Mucosa of stomach (tissue), 1 donor: ENCODE results near the gene SHANK3.

ENCODE experiments used
- H3K27me3 ChIP-seq: one replicate; pipeline ENCODE4 v1.7.0; 2013; ENCODE audit warnings: mild to moderate bottlenecking, low read length; ENCODE audit not compliant: control insufficient read depth, insufficient read depth
- H3K36me3 ChIP-seq: one replicate; pipeline ENCODE4 v1.7.0; 2013; ENCODE audit warnings: low read length; ENCODE audit not compliant: control insufficient read depth, insufficient read depth
- H3K4me1 ChIP-seq: one replicate; pipeline ENCODE4 v1.7.0; 2013; ENCODE audit warnings: mild to moderate bottlenecking, low read length; ENCODE audit not compliant: control insufficient read depth, insufficient read depth
- H3K4me3 ChIP-seq: one replicate; pipeline ENCODE4 v1.7.0; 2013; ENCODE audit warnings: low read length
- H3K9ac ChIP-seq: one replicate; pipeline ENCODE4 v1.7.0; 2013; ENCODE audit warnings: mild to moderate bottlenecking, low read length, moderate library complexity
- H3K9me3 ChIP-seq: one replicate; pipeline ENCODE4 v1.7.0; 2013; ENCODE audit warnings: mild to moderate bottlenecking, low read length, moderate library complexity; ENCODE audit not compliant: control insufficient read depth
- donor health status: Pancreatic carcinoma.

The SHANK3 gene

DNA sequence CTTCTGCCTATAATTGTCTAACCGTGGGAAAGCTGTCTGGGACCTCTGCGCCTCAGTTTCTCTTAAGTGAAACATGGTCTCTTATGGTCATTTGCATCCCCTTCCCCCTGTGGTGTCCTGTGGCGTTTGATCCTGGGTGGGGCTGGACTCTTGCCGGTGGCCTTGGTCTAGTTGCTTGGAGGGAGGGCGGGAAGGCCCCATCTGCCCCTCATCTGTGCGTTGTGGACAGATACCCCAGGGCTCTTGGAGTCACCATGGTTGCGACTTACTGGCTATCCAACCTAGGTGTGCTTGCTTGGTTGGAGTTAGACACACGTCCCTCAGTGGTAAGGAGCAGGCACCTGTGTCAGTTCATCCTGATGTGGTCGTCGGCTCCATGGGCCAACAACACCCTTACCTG, 15.2 kb downstream of the SHANK3 start:
- Histone ChIP-seq H3K9ac (no peak overlapping the region), H3K36me3 (no peaks in the 10 kb centered on the region), H3K9me3 (no peaks in the 10 kb centered on the region), H3K4me1 (no peaks in the 10 kb centered on the region), H3K4me3 (no peak overlapping the region), H3K27me3 (peaks cover 3% of the 10 kb centered on the region)

DNA sequence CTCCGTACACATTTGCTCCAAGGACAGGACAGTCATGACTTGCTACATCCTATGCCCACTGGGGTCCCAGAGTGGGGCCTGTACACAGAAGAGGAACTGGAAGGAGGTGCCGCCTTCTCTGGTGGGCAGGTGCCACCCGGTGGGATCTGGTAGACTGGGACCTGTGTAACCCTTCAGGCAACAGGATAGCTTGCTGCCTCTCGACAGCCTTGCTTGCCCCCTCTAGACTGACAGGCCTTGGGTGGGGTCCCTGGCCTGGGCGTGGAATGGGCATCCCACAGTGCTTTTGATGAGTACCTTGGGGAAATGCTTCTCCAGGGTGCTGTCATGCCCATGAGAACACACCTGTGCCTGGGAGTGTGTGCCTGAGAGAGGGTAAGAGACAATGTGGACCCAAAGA, 15.8 kb downstream of the SHANK3 start:
- no peaks in the 10 kb centered on the region for H3K4me1 ChIP-seq
- no peak overlapping the region for H3K9ac ChIP-seq
- H3K9me3 ChIP-seq = no peaks in the 10 kb centered on the region
- H3K27me3 ChIP-seq = peaks cover 3% of the 10 kb centered on the region
- no peaks in the 10 kb centered on the region for H3K36me3 ChIP-seq
- no peak overlapping the region for H3K4me3 ChIP-seq

GRCh38 chr22:50691521-50691920, 18.9 kb downstream of the SHANK3 start:
- no peaks in the 10 kb centered on the region for H3K4me1 ChIP-seq
- H3K27me3 ChIP-seq = peaks cover 3% of the 10 kb centered on the region
- no peak overlapping the region for H3K4me3 ChIP-seq
- H3K9me3 ChIP-seq = no peaks in the 10 kb centered on the region
- no peak overlapping the region for H3K9ac ChIP-seq
- no peaks in the 10 kb centered on the region for H3K36me3 ChIP-seq

- no peaks in the 10 kb centered on the region for H3K36me3 ChIP-seq
- H3K4me3 ChIP-seq = no peak overlapping the region
- H3K9me3 ChIP-seq = no peaks in the 10 kb centered on the region
- H3K9ac ChIP-seq = no peak overlapping the region
- peaks cover 8% of the 10 kb centered on the region for H3K27me3 ChIP-seq
- H3K4me1 ChIP-seq = peaks cover 4% of the 10 kb centered on the region
These were observed 20.8 kb downstream of the SHANK3 start for GRCh38 chr22:50693462-50693861.

GRCh38 chr22:50694099-50694605, 21.5 kb downstream of the SHANK3 start:
- no peaks in the 10 kb centered on the region for H3K36me3 ChIP-seq
- H3K4me3 ChIP-seq = no peak overlapping the region
- H3K4me1 ChIP-seq = peaks cover 7% of the 10 kb centered on the region
- H3K27me3 ChIP-seq = peaks cover 8% of the 10 kb centered on the region
- H3K9me3 ChIP-seq = no peaks in the 10 kb centered on the region
- no peak overlapping the region for H3K9ac ChIP-seq

DNA sequence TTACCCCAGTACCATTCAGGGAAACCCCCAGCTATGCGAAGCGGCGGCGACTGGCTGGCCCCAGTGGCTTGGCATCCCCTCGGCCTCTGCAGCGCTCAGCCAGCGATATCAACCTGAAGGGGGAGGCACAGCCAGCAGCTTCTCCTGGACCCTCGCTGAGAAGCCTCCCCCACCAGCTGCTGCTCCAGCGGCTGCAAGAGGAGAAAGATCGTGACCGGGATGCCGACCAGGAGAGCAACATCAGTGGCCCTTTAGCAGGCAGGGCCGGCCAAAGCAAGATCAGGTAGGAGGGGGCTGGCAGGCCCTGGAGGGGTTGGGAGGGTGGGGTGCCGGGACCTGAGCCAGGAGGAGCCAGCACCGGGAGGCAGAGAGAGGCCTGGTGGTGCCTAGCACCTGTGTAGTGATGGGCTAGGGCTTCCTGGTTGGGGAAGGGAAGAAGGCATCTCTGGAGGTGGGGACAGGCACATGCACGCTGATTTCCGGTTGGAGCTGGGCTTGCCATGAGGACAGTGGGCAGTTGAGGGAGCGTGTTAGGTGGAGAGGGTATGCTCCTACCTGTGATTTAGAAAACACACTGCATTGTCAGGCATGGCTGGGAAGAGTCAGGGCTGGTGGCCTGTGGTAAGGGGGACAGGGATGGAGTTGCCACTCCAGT, 22.3 kb downstream of the SHANK3 start:
- peaks cover 7% of the 10 kb centered on the region for H3K4me1 ChIP-seq
- peaks cover 8% of the 10 kb centered on the region for H3K27me3 ChIP-seq
- H3K36me3 ChIP-seq = no peaks in the 10 kb centered on the region
- no peak overlapping the region for H3K9ac ChIP-seq
- no peak overlapping the region for H3K4me3 ChIP-seq
- H3K9me3 ChIP-seq = no peaks in the 10 kb centered on the region

DNA sequence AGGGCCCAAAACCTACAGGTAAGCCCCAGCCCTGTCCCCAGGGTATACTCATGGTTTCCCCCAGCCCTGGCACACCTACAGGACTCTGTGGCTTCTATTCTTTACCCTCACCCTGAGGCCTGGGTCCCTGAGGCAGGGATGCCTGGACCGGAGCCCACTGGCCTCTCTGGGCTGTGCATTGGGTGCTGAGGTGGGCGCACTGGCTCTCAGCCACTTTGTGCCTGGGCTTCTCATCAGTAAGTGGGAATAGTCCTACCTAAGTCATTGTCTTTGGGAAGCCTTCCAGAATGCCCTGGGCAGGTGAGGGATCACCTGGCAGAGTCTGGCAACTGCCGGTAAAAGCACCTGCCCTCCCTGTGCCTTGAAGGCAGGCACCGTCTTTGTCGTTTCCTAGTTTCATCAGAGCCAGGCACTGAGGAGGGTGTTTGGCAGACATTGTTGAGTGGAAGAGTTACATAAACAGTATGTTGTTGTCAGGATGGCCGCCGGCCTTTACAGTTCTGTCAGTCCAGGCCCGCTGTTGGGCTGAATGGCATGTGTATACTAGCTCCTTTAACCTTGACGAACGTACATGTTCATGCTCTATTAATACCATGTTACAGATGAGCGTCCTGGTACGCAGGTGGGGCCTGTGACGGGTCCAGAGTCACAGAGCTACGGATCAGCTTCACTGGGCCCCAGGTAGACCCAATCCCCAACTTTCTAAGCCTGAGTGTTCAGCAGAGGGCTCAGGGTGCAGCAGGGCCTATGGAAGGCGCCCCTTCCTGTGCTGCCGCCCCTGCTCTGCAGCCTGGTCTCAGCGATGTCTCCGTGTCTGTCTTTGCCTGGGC, 23.0 kb downstream of the SHANK3 start:
- H3K36me3 ChIP-seq = no peaks in the 10 kb centered on the region
- H3K4me1 ChIP-seq = peaks cover 7% of the 10 kb centered on the region
- H3K9ac ChIP-seq = no peak overlapping the region
- peaks cover 8% of the 10 kb centered on the region for H3K27me3 ChIP-seq
- no peak overlapping the region for H3K4me3 ChIP-seq
- no peaks in the 10 kb centered on the region for H3K9me3 ChIP-seq

DNA sequence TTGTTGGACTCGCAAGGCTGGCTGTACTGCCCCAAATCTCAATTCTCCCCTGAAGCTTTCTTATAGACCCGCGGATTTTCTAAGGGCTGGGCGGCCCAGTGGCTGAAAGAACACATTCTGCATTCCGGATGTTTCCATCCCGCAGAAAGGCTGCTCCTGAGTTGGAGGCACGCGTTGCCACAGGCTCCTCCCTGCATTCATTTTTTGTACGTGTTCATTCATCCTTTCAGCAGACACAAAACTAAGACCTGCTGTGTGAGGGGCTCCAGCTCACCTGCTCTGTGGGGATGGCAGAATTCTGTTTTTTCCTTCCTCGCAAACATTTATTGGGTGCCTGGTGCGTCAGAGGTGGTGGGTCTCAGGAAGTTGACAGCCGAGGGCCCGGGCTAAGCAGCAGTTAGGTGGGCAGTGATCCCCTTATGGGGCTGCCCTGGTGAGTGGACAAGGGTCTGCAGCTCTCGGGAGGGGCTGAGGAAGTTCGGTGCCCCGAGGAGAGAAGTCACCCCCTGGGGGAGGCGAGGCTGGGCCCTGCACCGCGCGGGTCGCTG, 23.7 kb downstream of the SHANK3 start:
- no peak overlapping the region for H3K4me3 ChIP-seq
- no peak overlapping the region for H3K9ac ChIP-seq
- H3K27me3 ChIP-seq = peaks cover 8% of the 10 kb centered on the region
- H3K4me1 ChIP-seq = peaks cover 7% of the 10 kb centered on the region
- no peaks in the 10 kb centered on the region for H3K9me3 ChIP-seq
- H3K36me3 ChIP-seq = no peaks in the 10 kb centered on the region

DNA sequence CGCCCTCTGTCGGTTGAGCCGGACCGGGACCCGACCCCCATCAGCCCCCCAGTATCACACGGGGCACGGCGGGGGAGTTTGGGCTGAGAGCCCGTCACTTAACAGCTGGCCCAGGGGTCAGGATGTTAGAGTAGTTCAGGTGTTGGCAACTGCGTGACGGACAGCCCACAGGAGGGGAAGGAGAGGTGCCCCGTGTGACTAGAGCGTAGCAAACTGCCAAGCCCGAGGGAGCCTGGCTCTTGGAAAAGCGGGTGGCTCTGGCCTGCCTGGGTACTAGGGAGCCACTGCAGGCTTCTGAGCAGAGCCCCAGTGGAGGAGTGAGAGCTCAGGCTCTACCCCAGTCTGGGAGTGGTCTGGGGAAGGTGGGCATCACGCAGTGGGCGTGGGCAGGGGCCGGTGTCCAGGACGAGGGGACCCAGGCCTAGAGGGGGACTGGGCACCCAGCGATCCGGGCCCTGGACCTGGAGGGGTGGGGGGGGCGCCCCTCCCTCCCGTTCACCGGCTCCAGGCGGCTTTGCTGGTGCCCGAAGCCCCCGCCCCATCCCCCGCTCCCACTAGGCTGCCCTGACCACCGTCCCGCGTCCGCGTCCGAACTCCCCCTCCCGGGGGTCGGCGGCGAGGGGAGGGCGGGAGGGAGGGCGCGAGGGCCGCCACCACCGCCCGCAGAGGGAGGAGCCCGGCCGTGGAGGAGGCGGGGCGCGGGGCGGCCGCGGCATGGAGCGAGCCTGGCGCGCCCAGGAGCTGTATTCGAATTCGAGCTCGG, 24.4 kb downstream of the SHANK3 start:
- no peaks in the 10 kb centered on the region for H3K36me3 ChIP-seq
- H3K9ac ChIP-seq = no peak overlapping the region
- no peaks in the 10 kb centered on the region for H3K9me3 ChIP-seq
- no peak overlapping the region for H3K4me3 ChIP-seq
- peaks cover 7% of the 10 kb centered on the region for H3K4me1 ChIP-seq
- peaks cover 8% of the 10 kb centered on the region for H3K27me3 ChIP-seq

DNA sequence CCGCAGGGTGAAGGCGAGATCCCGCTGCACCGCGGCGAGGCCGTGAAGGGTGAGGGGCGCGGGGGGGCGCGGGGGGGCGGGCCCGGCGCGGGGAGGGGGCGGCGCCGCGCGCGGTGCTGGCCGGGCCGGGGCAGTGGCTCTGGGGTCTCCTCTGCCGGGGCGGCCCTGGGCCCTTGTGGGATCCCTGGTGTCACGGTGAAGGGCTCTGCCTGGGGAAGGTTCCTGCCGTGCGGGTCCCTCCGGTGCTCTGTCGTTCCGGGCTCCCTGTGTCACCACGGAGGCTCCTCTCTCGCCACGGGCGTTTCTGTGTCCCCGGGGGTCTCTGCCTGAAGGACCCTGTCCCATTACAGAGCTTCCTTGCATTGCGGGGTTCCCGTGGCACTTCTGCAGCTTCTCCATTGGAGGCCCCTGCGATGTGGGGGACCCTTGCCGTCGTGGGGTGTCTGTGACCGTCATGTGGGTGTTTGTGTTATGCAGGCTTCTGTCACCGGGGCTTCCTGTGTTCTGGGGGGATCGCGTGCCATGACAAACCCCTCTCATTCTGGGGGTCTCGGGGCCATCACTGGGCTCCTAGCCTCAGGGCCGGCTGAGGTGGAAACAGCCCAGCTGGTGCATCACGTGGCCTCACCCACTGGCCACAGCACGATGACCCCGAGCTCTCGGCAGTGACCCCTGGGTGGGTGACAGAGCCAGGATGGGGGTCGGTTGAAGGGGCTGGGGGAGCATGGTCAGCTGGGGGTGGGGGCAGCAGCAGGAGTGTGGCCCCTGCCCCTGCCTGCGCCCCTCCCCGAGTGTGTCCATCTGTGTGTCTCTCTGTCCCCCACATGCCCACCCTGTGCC, 25.3 kb downstream of the SHANK3 start:
- Histone ChIP-seq H3K36me3 (no peaks in the 10 kb centered on the region), H3K9me3 (no peaks in the 10 kb centered on the region), H3K27me3 (peaks cover 8% of the 10 kb centered on the region), H3K4me1 (peaks cover 7% of the 10 kb centered on the region), H3K9ac (no peak overlapping the region), H3K4me3 (no peak overlapping the region)

DNA sequence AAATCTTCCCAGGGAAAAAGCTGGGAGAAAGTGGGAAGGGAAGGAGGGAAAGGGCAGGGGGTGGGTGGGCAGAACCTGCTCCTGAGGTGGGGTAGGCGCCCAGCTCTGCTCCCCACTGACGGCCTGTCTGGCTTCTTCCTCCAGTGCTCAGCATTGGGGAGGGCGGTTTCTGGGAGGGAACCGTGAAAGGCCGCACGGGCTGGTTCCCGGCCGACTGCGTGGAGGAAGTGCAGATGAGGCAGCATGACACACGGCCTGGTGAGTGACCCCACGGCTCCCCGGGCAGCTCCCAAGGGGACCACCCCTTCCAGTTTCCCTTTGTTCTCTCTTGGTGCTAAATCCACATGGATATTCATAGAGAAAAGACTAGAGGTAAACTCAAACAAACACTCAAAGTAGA, 25.9 kb downstream of the SHANK3 start:
- H3K36me3 ChIP-seq = no peaks in the 10 kb centered on the region
- no peak overlapping the region for H3K4me3 ChIP-seq
- no peaks in the 10 kb centered on the region for H3K9me3 ChIP-seq
- peaks cover 7% of the 10 kb centered on the region for H3K4me1 ChIP-seq
- peaks cover 8% of the 10 kb centered on the region for H3K27me3 ChIP-seq
- H3K9ac ChIP-seq = no peak overlapping the region
